Panc1 (cell line): ENCODE results near the gene QRICH1. TPM values are rescaled to one million over a fixed set of nuclear protein-coding genes. Genes with fewer than 3 reads are reported as not detected.

Experiments used
- ATAC-seq: fragments of 200-7000 bp; cut with Tn5 transposase; 2 replicates; pipeline ENCODE4 v1.9.1; 2020; ENCODE audit warnings: mild to moderate bottlenecking, moderate library complexity
- BruUV-seq: library from RNA; stranded (reverse); fragments of 400-500 nt; replicated peaks from 2 replicates; lab custom pipeline; 2021; lab: Mats Ljungman, UMichigan
- CTCF ChIA-PET: fragments of 300-600 bp; sonication (Branson Sonifier 250); formaldehyde crosslinking; loops from one replicate; lab custom pipeline; 2022; ENCODE audit warnings: antibody characterized with exemption; lab: Charles Lee
- POLR2A ChIA-PET: fragments of 300-600 bp; sonication (Branson Sonifier 250); formaldehyde crosslinking; loops from one replicate; lab custom pipeline; 2022; ENCODE audit warnings: antibody characterized with exemption; lab: Charles Lee
- DNase-seq: peaks from one replicate; pipeline ENCODE4 v3.0.0-alpha.2; 2010; ENCODE audit warnings: low read depth, low spot score
- H3K27ac ChIP-seq: 2 replicates; pipeline ENCODE4 v1.5.1; 2011; ENCODE audit warnings: mild to moderate bottlenecking, low read length, inconsistent platforms
- H3K27me3 ChIP-seq: fragments of 200-500 bp; sonication (Bioruptor generic); 2 replicates; pipeline ENCODE4 v1.6.0; 2014; ENCODE audit warnings: low read length, inconsistent platforms; ENCODE audit not compliant: control insufficient read depth, insufficient read depth
- H3K36me3 ChIP-seq: fragments of 200-500 bp; sonication (Bioruptor generic); 2 replicates; pipeline ENCODE4 v1.5.1; 2014; ENCODE audit warnings: inconsistent platforms, mild to moderate bottlenecking, low read length, moderate library complexity; ENCODE audit not compliant: control insufficient read depth, insufficient read depth
- H3K4me1 ChIP-seq: 2 replicates; pipeline ENCODE4 v1.5.1; 2011; ENCODE audit warnings: inconsistent platforms, mild to moderate bottlenecking, low read length, moderate library complexity; ENCODE audit not compliant: control insufficient read depth, insufficient read depth
- H3K4me3 ChIP-seq, 2 experiments: 2 replicates each; pipeline ENCODE4 v1.5.1; 2011 to 2012; ENCODE audit warnings: low read depth in 2 of 2, low read length in 2 of 2, mild to moderate bottlenecking in 2 of 2, inconsistent platforms in 1 of 2, moderate library complexity in 1 of 2
- H3K9me3 ChIP-seq: fragments of 200-500 bp; sonication (Bioruptor generic); 2 replicates; pipeline ENCODE4 v1.5.1; 2014; ENCODE audit warnings: low read depth, mild to moderate bottlenecking, inconsistent platforms, low read length, moderate library complexity; ENCODE audit not compliant: control insufficient read depth, insufficient read depth
- POLR2AphosphoS5 ChIP-seq: IDR thresholded peaks from 2 replicates; pipeline ENCODE4 v1.6.1; 2012; ENCODE audit warnings: mild to moderate bottlenecking, low read depth, low read length, moderate library complexity
- REST ChIP-seq, 2 experiments: IDR thresholded peaks; 2 replicates each; pipeline ENCODE4 v1.6.1; 2011 to 2012; ENCODE audit warnings: low read depth in 2 of 2, control low read depth in 1 of 2, low read length in 1 of 2, mild to moderate bottlenecking in 1 of 2, moderate library complexity in 1 of 2; ENCODE audit not compliant: insufficient read depth in 1 of 2
- SIN3A ChIP-seq: IDR thresholded peaks from 2 replicates; pipeline ENCODE4 v1.6.1; 2012; ENCODE audit warnings: low read depth, mild to moderate bottlenecking, low read length, moderate library complexity, borderline replicate concordance; ENCODE audit not compliant: insufficient read depth
- TCF7L2 ChIP-seq: IDR thresholded peaks from 2 replicates; pipeline ENCODE4 v1.6.1; 2011; ENCODE audit warnings: mild to moderate bottlenecking, low read depth, low read length, inconsistent platforms
- in situ Hi-C: cut with HindIII; loops from 2 replicates; pipeline ENCODE4 v1.10.0; 2016; ENCODE audit warnings: low sequenced_read_pairs, low pct_unique_long_range_greater_than_20kb
- intact Hi-C: fragments of 100-400 bp; cut with micrococcal nuclease; formaldehyde crosslinking; loops from one replicate; pipeline ENCODE4 v1.10.0; 2022; ENCODE audit not compliant: unreplicated experiment
- total RNA-seq: library from RNA; stranded (reverse); gene quantifications from one replicate; pipeline ENCODE4 v1.2.1, GENCODE V29; 2021; ENCODE audit not compliant: unreplicated experiment
- TF ChIP-seq, protein P1 (sequence below): fragments of 450-650 bp; IDR thresholded peaks from 2 replicates; pipeline ENCODE4 v1.5.1; 2017; ENCODE audit warnings: mild to moderate bottlenecking

Gene QRICH1
- total RNA-seq, 1 experiment from 2014 or later = 79.9 TPM

- DNase-seq = no peak
- peaks cover 12% of the 10 kb centered on the region for H3K4me1 ChIP-seq
- no peaks in the 10 kb centered on the region for H3K9me3 ChIP-seq
- TSS peak; percentile 96 for BruUV-seq
- in situ Hi-C loops = no loop called here
- CTCF ChIA-PET = interaction anchor here (0.7 to 1.2 kb wide), 3 partner anchors 26 to 221 kb away, joined by 3 to 4 read pairs (median 3); partner anchors contain the start of gene QRICH1
- H3K4me3 ChIP-seq = peak within 1 kb of the TSS; percentile 71 to 89
- POLR2A ChIA-PET = interaction anchor here (0.6 to 0.8 kb wide), 2 partner anchors 38 to 131 kb away, joined by 3 to 4 read pairs; no protein-coding TSS in a partner anchor
- H3K27me3 ChIP-seq = no peaks in the 10 kb centered on the region
- peak; percentile 79 for ATAC-seq
- peak within 1 kb of the TSS; percentile 91 for H3K27ac ChIP-seq
- no peaks in the 10 kb centered on the region; the same call in 1 of the 2 replicates for H3K36me3 ChIP-seq
- intact Hi-C loops = no loop called here
- TF ChIP-seq POLR2AphosphoS5 = peak; percentile 38; the same call in 1 of the 2 replicates
- 0 out of 2 replicates have a peak, but pooled peaks have one; percentile 43 for TF ChIP-seq SIN3A
- no peak for TF ChIP-seq REST (IDR thresholded peaks at IDR 0.05; ENCODE audit: insufficient read depth in 1 of 2, low read depth in 2 of 2, low read length in 1 of 2)
- TF ChIP-seq, protein P1, sequence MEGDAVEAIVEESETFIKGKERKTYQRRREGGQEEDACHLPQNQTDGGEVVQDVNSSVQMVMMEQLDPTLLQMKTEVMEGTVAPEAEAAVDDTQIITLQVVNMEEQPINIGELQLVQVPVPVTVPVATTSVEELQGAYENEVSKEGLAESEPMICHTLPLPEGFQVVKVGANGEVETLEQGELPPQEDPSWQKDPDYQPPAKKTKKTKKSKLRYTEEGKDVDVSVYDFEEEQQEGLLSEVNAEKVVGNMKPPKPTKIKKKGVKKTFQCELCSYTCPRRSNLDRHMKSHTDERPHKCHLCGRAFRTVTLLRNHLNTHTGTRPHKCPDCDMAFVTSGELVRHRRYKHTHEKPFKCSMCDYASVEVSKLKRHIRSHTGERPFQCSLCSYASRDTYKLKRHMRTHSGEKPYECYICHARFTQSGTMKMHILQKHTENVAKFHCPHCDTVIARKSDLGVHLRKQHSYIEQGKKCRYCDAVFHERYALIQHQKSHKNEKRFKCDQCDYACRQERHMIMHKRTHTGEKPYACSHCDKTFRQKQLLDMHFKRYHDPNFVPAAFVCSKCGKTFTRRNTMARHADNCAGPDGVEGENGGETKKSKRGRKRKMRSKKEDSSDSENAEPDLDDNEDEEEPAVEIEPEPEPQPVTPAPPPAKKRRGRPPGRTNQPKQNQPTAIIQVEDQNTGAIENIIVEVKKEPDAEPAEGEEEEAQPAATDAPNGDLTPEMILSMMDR = no peak; the same call in 1 of the 2 replicates
- TF ChIP-seq TCF7L2 = no peak
Observed at GRCh38 chr3:49132437-49133225, 38.8 kb upstream of the QRICH1 start, which contains the start of gene LAMB2. Gene LAMB2, minus strand, starts transcription at chr3:49133050. Its CDS starts 183 bp downstream, at chr3:49132867.

GRCh38 chr3:49132073-49132436, 38.2 kb upstream of the QRICH1 start:
- Histone ChIP-seq H3K4me1 (peaks cover 12% of the 10 kb centered on the region), H3K27ac (peak overlapping the region; percentile 91), H3K36me3 (no peaks in the 10 kb centered on the region; the same call in 1 of the 2 replicates), H3K4me3 (peak overlapping the region; percentile 71 to 89), H3K27me3 (no peaks in the 10 kb centered on the region), H3K9me3 (no peaks in the 10 kb centered on the region)
- POLR2A ChIA-PET = interaction anchor here (0.8 kb wide), 1 partner anchor 37 kb away, joined by 3 read pairs; no protein-coding TSS in a partner anchor
- TF ChIP-seq TCF7L2 (no peak), SIN3A (no peak), REST (IDR thresholded peaks at IDR 0.05; ENCODE audit: insufficient read depth in 1 of 2, low read depth in 2 of 2, low read length in 1 of 2) (no peak), POLR2AphosphoS5 (no peak)
- TF ChIP-seq, protein P1 = no peak
- no peak for ATAC-seq
- in situ Hi-C loops = no loop called here
- intact Hi-C loops = no loop called here
- CTCF ChIA-PET = interaction anchor here (1.2 kb wide), 1 partner anchor 38 kb away, joined by 4 read pairs; the partner anchor contains the start of gene QRICH1
- BruUV-seq = no TSS peak
- no peak for DNase-seq
